Mucosa of rectum (tissue), 2 donors: ENCODE results near the gene MGAT5.

Experiments used
- H3K27ac ChIP-seq, 2 donors: one replicate each; pipeline ENCODE4 v1.7.0; 2013; ENCODE audit warnings: inconsistent platforms in 2 of 2, low read depth in 2 of 2, low read length in 2 of 2
- H3K27me3 ChIP-seq, 2 donors: one replicate each; pipeline ENCODE4 v1.7.0; 2013; ENCODE audit warnings: low read length in 2 of 2; ENCODE audit not compliant: control insufficient read depth in 2 of 2, insufficient read depth in 2 of 2
- H3K36me3 ChIP-seq, 2 donors: one replicate each; pipeline ENCODE4 v1.7.0; 2013; ENCODE audit warnings: low read length in 2 of 2; ENCODE audit not compliant: control insufficient read depth in 2 of 2, insufficient read depth in 2 of 2
- H3K4me1 ChIP-seq, 2 donors: one replicate each; pipeline ENCODE4 v1.7.0; 2013; ENCODE audit warnings: low read length in 2 of 2, mild to moderate bottlenecking in 1 of 2; ENCODE audit not compliant: control insufficient read depth in 2 of 2, insufficient read depth in 2 of 2
- H3K4me3 ChIP-seq, 2 donors: one replicate each; pipeline ENCODE4 v1.7.0; 2013; ENCODE audit warnings: low read length in 2 of 2
- H3K9ac ChIP-seq, 2 donors: one replicate each; pipeline ENCODE4 v1.7.0; 2013; ENCODE audit warnings: low read length in 2 of 2, low read depth in 1 of 2, mild to moderate bottlenecking in 1 of 2
- H3K9me3 ChIP-seq, 2 donors: one replicate each; pipeline ENCODE4 v1.7.0; 2013; ENCODE audit warnings: low read length in 2 of 2; ENCODE audit not compliant: control insufficient read depth in 2 of 2
- donor health status: healthy.
- donor health status: Normal muscosa, but diverticular disease.

The MGAT5 gene

GRCh38 chr2:134324430-134324829 is 70.6 kb downstream of the MGAT5 start:
- Histone ChIP-seq H3K36me3 (peaks cover 0 to 4% of the 10 kb centered on the region in 2 donors), H3K27ac (peak overlapping the region in 1 of 2 donors; percentile 28), H3K4me3 (no peak overlapping the region), H3K27me3 (no peaks in the 10 kb centered on the region), H3K4me1 (no peaks in the 10 kb centered on the region), H3K9me3 (no peaks in the 10 kb centered on the region), H3K9ac (no peak overlapping the region)

GRCh38 chr2:134324947-134325346 is 71.1 kb downstream of the MGAT5 start:
- Histone ChIP-seq H3K27me3 (no peaks in the 10 kb centered on the region), H3K27ac (no peak overlapping the region)

DNA sequence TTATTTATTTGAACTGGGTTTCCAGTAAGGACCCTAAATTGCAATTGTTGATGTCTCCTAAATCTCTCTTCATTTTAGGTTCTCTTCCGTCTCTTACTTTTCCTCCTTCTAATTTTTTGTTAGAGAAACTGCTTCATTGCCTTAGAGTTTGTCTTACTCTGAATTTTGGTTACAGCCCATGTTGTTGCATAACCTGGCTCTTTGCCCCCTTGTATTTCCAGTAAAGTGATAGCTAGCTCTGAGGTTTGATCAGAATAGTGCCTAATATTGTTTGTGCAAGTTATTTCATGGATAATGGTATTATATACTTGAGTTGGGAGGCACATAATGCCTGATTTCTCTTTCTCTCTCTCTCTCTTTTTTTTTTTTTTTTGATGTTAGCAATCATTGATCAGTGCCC is 71.8 kb downstream of the MGAT5 start:
- H3K4me3 ChIP-seq, result no peak overlapping the region
- peaks cover 0 to 4% of the 10 kb centered on the region in 2 donors for H3K36me3 ChIP-seq
- no peaks in the 10 kb centered on the region for H3K9me3 ChIP-seq
- no peaks in the 10 kb centered on the region for H3K27me3 ChIP-seq
- no peak overlapping the region for H3K9ac ChIP-seq
- no peak overlapping the region for H3K27ac ChIP-seq
- H3K4me1 ChIP-seq, result no peaks in the 10 kb centered on the region

More at GRCh38 chr2:134324947-134325346, 71.1 kb downstream of the MGAT5 start:
- Histone ChIP-seq H3K36me3 (peaks cover 0 to 4% of the 10 kb centered on the region in 2 donors), H3K4me1 (no peaks in the 10 kb centered on the region), H3K4me3 (no peak overlapping the region), H3K9ac (no peak overlapping the region), H3K9me3 (no peaks in the 10 kb centered on the region)

- H3K9me3 ChIP-seq, result no peaks in the 10 kb centered on the region
- no peaks in the 10 kb centered on the region for H3K36me3 ChIP-seq
- H3K9ac ChIP-seq, result no peak overlapping the region
- no peak overlapping the region for H3K27ac ChIP-seq
- no peaks in the 10 kb centered on the region for H3K4me1 ChIP-seq
- no peak overlapping the region for H3K4me3 ChIP-seq
- no peaks in the 10 kb centered on the region for H3K27me3 ChIP-seq
Observed at GRCh38 chr2:134327367-134327766, 73.5 kb downstream of the MGAT5 start.

DNA sequence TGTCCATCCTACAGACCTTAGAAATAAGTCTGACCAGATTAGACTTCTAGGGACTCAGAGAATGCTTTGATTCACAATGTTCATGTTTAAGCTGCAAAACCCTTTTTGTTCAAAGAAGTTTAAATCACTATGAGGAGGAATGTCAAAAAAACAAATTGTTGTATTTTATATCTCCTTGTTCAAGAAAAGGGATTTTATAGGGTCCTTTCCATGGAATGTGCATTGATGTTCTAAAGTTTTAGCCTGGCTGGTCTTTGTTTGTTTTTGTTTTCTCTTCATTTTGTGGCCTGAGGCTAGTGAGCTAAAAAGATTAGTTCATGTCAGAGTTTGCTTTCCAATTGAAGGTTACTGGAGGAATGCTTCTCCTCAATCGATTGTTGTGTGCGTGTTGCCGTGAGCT is 77.2 kb downstream of the MGAT5 start:
- Histone ChIP-seq H3K36me3 (no peaks in the 10 kb centered on the region), H3K9me3 (no peaks in the 10 kb centered on the region), H3K4me3 (no peak overlapping the region), H3K9ac (no peak overlapping the region), H3K27ac (no peak overlapping the region), H3K27me3 (no peaks in the 10 kb centered on the region), H3K4me1 (no peaks in the 10 kb centered on the region)

GRCh38 chr2:134333646-134334189 is 79.8 kb downstream of the MGAT5 start:
- H3K27ac ChIP-seq, result no peak overlapping the region
- no peaks in the 10 kb centered on the region for H3K36me3 ChIP-seq
- no peaks in the 10 kb centered on the region for H3K9me3 ChIP-seq
- no peaks in the 10 kb centered on the region for H3K27me3 ChIP-seq
- H3K4me1 ChIP-seq, result no peaks in the 10 kb centered on the region
- H3K4me3 ChIP-seq, result no peak overlapping the region
- H3K9ac ChIP-seq, result no peak overlapping the region

- Histone ChIP-seq H3K36me3 (no peaks in the 10 kb centered on the region), H3K9ac (no peak overlapping the region), H3K4me3 (no peak overlapping the region), H3K9me3 (no peaks in the 10 kb centered on the region), H3K4me1 (no peaks in the 10 kb centered on the region), H3K27me3 (no peaks in the 10 kb centered on the region), H3K27ac (no peak overlapping the region)
Observed at GRCh38 chr2:134334542-134335353, 80.9 kb downstream of the MGAT5 start.

GRCh38 chr2:134335601-134336000 is 81.7 kb downstream of the MGAT5 start:
- Histone ChIP-seq H3K27me3 (no peaks in the 10 kb centered on the region), H3K9ac (no peak overlapping the region), H3K27ac (no peak overlapping the region), H3K9me3 (no peaks in the 10 kb centered on the region), H3K36me3 (peaks cover 0 to 2% of the 10 kb centered on the region in 2 donors), H3K4me3 (no peak overlapping the region), H3K4me1 (no peaks in the 10 kb centered on the region)

GRCh38 chr2:134336352-134336751 is 82.5 kb downstream of the MGAT5 start:
- Histone ChIP-seq H3K4me3 (no peak overlapping the region), H3K36me3 (peaks cover 0 to 2% of the 10 kb centered on the region in 2 donors), H3K9ac (no peak overlapping the region), H3K4me1 (no peaks in the 10 kb centered on the region), H3K9me3 (no peaks in the 10 kb centered on the region), H3K27ac (no peak overlapping the region), H3K27me3 (no peaks in the 10 kb centered on the region)

GRCh38 chr2:134336921-134337320 is 83.0 kb downstream of the MGAT5 start:
- Histone ChIP-seq H3K4me3 (no peak overlapping the region), H3K27ac (no peak overlapping the region), H3K4me1 (no peaks in the 10 kb centered on the region), H3K27me3 (no peaks in the 10 kb centered on the region), H3K36me3 (peaks cover 0 to 3% of the 10 kb centered on the region in 2 donors), H3K9ac (no peak overlapping the region), H3K9me3 (no peaks in the 10 kb centered on the region)
